Measurements from ENCODE around the gene ZNF415. TPM values are rescaled to one million over a fixed set of nuclear protein-coding genes. Genes with fewer than 3 reads are reported as not detected.
"Not testable (repeated sequence)": the region's sequence is repeated elsewhere in the genome, so short reads cannot be mapped to it uniquely, and the experiment has no call there.

Gene ZNF415
- polyA plus RNA-seq, 2 of the 4 experiments (the other 2 are of a cell fraction): not detected

DNA sequence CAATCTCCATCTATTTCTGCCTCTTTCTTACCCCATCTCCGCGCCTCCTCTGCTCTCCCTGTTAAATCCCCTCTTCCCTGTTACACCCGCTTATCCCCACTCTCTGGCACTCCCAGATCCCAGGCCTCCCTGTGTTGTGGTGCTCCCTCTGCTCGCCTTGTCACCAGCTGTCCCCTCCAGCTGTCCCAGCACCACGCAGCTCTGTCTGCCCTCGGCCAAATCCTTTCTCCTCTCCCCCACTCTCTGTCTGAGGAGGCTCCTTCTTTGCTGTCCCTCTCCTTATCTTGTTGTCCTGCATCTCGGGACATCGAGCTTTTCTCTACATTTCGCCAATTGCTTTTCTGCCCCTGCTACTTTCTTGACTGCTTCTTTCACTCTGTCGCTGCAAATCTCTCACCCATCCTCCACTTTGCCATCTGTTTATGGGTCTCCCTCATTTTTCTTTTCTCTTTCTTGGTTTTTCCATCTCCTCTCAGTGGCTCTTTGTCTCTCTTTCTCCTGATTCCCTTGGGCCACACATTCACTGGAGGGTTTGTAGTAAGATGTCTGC, 30.4 kb downstream of the ZNF415 start:
- Histone ChIP-seq H3K27ac (peak overlapping the region in 1 of 2 experiments; percentile 91; a peak in 4 of 6 replicates), H3K9me3 (peaks cover 71% of the 10 kb centered on the region), H3K4me3 (peak overlapping the region; percentile 69), H3K4me2 (peak overlapping the region; percentile 69), H3K4me1 (no peaks in the 10 kb centered on the region)
- CTCF ChIA-PET: no interaction called here
- DNase-seq (ENCODE audit: low read depth in 1 of 2, low spot score in 1 of 2) (no peak), FAIRE-seq (no peak), ATAC-seq (no peak)
- 83% methylated on average over 10 of the region's 10 CpGs for WGBS (ENCODE audit: missing lambda C conversion rate)
- POLR2A ChIA-PET: no interaction called here
- TF ChIP-seq ZNF302 (CRISPR knock-in tag; IDR thresholded peaks at IDR 0.05): no peak

GRCh38 chr19:53101518-53101917, 31.2 kb downstream of the ZNF415 start:
- ATAC-seq: no peak
- H3K4me2 ChIP-seq: no peak overlapping the region
- H3K4me3 ChIP-seq: no peak overlapping the region
- ChIA-PET POLR2A (no interaction called here), CTCF (no interaction called here)
- no peak for TF ChIP-seq CHD2 (IDR thresholded peaks at IDR 0.05; ENCODE audit: low read length, partially characterized antibody)
- no peak for TF ChIP-seq RFX5 (IDR thresholded peaks at IDR 0.05)
- TF ChIP-seq GATA3 (IDR thresholded peaks at IDR 0.05; ENCODE audit: borderline replicate concordance): no peak
- TF ChIP-seq MAFK (IDR thresholded peaks at IDR 0.05; ENCODE audit: partially characterized antibody): peak; percentile 35
- 83% methylated on average over 1 of the region's 1 CpG for WGBS (ENCODE audit: missing lambda C conversion rate)
- peaks cover 67% of the 10 kb centered on the region for H3K9me3 ChIP-seq
- no peak for DNase-seq (ENCODE audit: low read depth in 1 of 2, low spot score in 1 of 2)
- H3K27ac ChIP-seq: no peak overlapping the region
- H3K4me1 ChIP-seq: no peaks in the 10 kb centered on the region
- FAIRE-seq: no peak

- H3K4me1 ChIP-seq; ATAC-seq; DNase-seq (ENCODE audit: low read depth in 1 of 2, low spot score in 1 of 2); POLR2A ChIA-PET; FAIRE-seq; H3K4me2 ChIP-seq; CTCF ChIA-PET; H3K4me3 ChIP-seq; H3K27ac ChIP-seq: not testable (repeated sequence)
- 72% methylated on average over 14 of the region's 14 CpGs for WGBS (ENCODE audit: missing lambda C conversion rate)
- peaks cover 66% of the 10 kb centered on the region for H3K9me3 ChIP-seq
Measured at GRCh38 chr19:53098570-53098969, 34.1 kb downstream of the ZNF415 start.

GRCh38 chr19:53096982-53097690, 35.6 kb downstream of the ZNF415 start:
- H3K4me2 ChIP-seq; POLR2A ChIA-PET; FAIRE-seq; DNase-seq (ENCODE audit: low read depth in 1 of 2, low spot score in 1 of 2); H3K27ac ChIP-seq; H3K4me1 ChIP-seq; ATAC-seq; H3K4me3 ChIP-seq: not testable (repeated sequence)
- 79% methylated on average over 5 of the region's 10 CpGs for WGBS (ENCODE audit: missing lambda C conversion rate)
- H3K9me3 ChIP-seq: peaks cover 76% of the 10 kb centered on the region
- CTCF ChIA-PET: interaction anchor here (0.9 kb wide), 1 partner anchor 22 kb away, joined by 3 read pairs; no protein-coding TSS in a partner anchor

DNA sequence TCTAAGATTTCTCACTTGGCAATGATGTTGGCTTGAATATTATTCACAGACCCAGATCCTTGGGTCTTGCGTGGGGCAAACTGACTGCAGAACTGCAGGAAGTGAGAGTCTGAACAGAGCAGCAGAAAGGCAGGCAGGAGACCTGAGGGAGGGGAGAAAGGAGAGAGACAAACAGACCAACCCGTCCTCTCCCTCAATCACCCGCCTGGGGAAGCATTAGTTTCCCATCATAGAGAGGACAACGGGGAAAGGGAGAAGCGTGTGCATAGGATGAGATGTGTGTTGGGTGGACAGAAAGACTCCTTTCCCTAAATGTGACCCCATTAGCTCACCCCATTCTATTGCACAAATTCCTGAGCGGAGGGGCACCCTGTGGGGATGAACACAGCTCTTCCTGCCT, 36.1 kb downstream of the ZNF415 start:
- POLR2A ChIA-PET; H3K27ac ChIP-seq; H3K4me2 ChIP-seq; DNase-seq (ENCODE audit: low read depth in 1 of 2, low spot score in 1 of 2); ATAC-seq; FAIRE-seq; H3K4me1 ChIP-seq; H3K4me3 ChIP-seq: not testable (repeated sequence)
- CTCF ChIA-PET: interaction anchor here (0.6 kb wide), 1 partner anchor 584 kb away, joined by 3 read pairs; no protein-coding TSS in a partner anchor
- peaks cover 73% of the 10 kb centered on the region for H3K9me3 ChIP-seq
- WGBS (ENCODE audit: missing lambda C conversion rate): 32% methylated on average over 5 of the region's 6 CpGs

DNA sequence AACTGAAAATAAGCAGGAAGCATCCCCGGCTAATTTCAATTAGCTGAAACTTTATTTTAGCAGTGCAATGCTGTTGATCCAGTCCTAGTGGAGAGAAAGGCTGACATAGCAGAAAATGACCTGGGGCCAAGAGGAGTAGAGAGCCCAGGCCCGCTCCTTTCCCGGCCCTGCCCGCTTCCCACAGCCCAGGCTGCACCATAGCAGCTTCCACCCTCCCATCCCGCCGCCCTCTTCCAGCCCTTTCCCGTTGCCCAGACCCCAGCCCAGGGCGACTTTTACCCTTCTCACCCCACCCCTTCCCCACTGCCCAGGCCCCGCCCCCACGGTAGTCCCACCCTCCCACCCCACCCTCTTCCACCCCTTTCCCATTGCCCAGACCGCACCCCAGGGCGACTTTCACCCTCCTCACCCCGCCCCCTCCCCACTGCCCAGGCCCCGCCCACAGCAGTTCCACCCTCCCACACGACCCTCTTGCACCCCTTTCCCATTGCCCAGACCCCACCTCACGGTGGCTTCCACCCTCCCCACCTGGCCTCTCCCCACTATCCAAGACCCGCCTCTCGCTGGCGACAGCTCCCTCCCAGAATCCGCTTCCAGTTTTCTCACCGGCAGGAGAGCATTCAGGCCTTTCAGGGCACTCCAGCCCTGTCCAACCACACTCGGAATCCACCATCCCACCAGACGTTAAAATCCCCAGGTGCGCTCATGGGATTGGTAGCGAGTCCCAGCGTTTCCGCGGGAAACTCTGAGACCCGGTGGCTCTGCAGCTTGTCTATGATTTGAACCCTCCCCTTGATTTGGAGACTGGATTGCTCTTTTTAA, 37.7 kb downstream of the ZNF415 start:
- FAIRE-seq: no peak
- Histone ChIP-seq H3K4me2 (no peak overlapping the region), H3K27ac (no peak overlapping the region), H3K9me3 (peaks cover 76% of the 10 kb centered on the region), H3K4me3 (no peak overlapping the region), H3K4me1 (no peaks in the 10 kb centered on the region)
- no peak for DNase-seq (ENCODE audit: low read depth in 1 of 2, low spot score in 1 of 2)
- ChIA-PET CTCF (interaction anchor here (0.9 kb wide), 1 partner anchor 20 kb away, joined by 3 read pairs; no protein-coding TSS in a partner anchor), POLR2A (no interaction called here)
- ATAC-seq: no peak
- 91% methylated on average over 22 of the region's 29 CpGs for whole genome bisulfite sequencing (ENCODE audit: missing lambda C conversion rate)
- TF ChIP-seq MAFK (IDR thresholded peaks at IDR 0.05; ENCODE audit: partially characterized antibody) (peak; percentile 69), RFX5 (IDR thresholded peaks at IDR 0.05) (no peak), HOXA7 (CRISPR knock-in tag; IDR thresholded peaks at IDR 0.05) (no peak), ZC3H11A (IDR thresholded peaks at IDR 0.05) (no peak), CHD4 (IDR thresholded peaks at IDR 0.05; ENCODE audit: borderline replicate concordance) (no peak), ZSCAN20 (CRISPR knock-in tag; IDR thresholded peaks at IDR 0.05) (no peak)
- TF ChIP-seq, protein P1, sequence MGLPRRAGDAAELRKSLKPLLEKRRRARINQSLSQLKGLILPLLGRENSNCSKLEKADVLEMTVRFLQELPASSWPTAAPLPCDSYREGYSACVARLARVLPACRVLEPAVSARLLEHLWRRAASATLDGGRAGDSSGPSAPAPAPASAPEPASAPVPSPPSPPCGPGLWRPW (IDR thresholded peaks at IDR 0.05): no peak
- TF ChIP-seq, protein P2, sequence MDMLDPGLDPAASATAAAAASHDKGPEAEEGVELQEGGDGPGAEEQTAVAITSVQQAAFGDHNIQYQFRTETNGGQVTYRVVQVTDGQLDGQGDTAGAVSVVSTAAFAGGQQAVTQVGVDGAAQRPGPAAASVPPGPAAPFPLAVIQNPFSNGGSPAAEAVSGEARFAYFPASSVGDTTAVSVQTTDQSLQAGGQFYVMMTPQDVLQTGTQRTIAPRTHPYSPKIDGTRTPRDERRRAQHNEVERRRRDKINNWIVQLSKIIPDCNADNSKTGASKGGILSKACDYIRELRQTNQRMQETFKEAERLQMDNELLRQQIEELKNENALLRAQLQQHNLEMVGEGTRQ (IDR thresholded peaks at IDR 0.05): no peak
